HG03060 (cell line): ENCODE measurements around the gene ERICH3.

Experiments
- ATAC-seq: cut with Tn5 transposase; IDR thresholded peaks from one replicate; pipeline ENCODE4 v1.9.1; 2021; ENCODE audit warnings: low read depth, moderate number of reproducible peaks; ENCODE audit not compliant: unreplicated experiment

ERICH3 gene

GRCh38 chr1:74673351-74674111, at the start of gene ERICH3:
Gene ERICH3, minus strand, starts transcription at chr1:74673792. Its CDS starts 273 bp downstream, at chr1:74673519.
- no peak for ATAC-seq

GRCh38 chr1:74717626-74718025, 44.0 kb upstream of the ERICH3 start:
- no peak for ATAC-seq

- ATAC-seq, result no peak
Measured at GRCh38 chr1:74716822-74717221, 43.2 kb upstream of the ERICH3 start.

- ATAC-seq, result no peak
Measured at GRCh38 chr1:74715806-74716205, 42.2 kb upstream of the ERICH3 start.

- no peak for ATAC-seq
Measured at GRCh38 chr1:74715236-74715502, 41.6 kb upstream of the ERICH3 start.

GRCh38 chr1:74714429-74715235, 41.0 kb upstream of the ERICH3 start:
- ATAC-seq, result peak; percentile 50

- no peak for ATAC-seq
Measured at GRCh38 chr1:74713849-74714248, 40.3 kb upstream of the ERICH3 start.

- ATAC-seq, result no peak
Measured at GRCh38 chr1:74712881-74713280, 39.3 kb upstream of the ERICH3 start.

GRCh38 chr1:74703386-74704182, 30.0 kb upstream of the ERICH3 start:
- no peak for ATAC-seq

- ATAC-seq, result no peak
Measured at GRCh38 chr1:74699331-74699730, 25.7 kb upstream of the ERICH3 start.

- ATAC-seq, result no peak
Measured at GRCh38 chr1:74697832-74698231, 24.2 kb upstream of the ERICH3 start.

GRCh38 chr1:74693473-74693872, 19.9 kb upstream of the ERICH3 start:
- ATAC-seq, result no peak

- no peak for ATAC-seq
Measured at GRCh38 chr1:74690909-74691308, 17.3 kb upstream of the ERICH3 start.

GRCh38 chr1:74690364-74690696, 16.7 kb upstream of the ERICH3 start:
- ATAC-seq, result no peak

GRCh38 chr1:74689621-74690363, 16.2 kb upstream of the ERICH3 start:
- ATAC-seq, result no peak

- ATAC-seq, result no peak
Measured at GRCh38 chr1:74686928-74687327, 13.3 kb upstream of the ERICH3 start.

GRCh38 chr1:74684301-74684700, 10.7 kb upstream of the ERICH3 start:
- no peak for ATAC-seq

GRCh38 chr1:74683656-74684055, 10.1 kb upstream of the ERICH3 start:
- ATAC-seq, result no peak

- no peak for ATAC-seq
Measured at GRCh38 chr1:74681851-74682250, 8.3 kb upstream of the ERICH3 start.

- peak; percentile 77 for ATAC-seq
Measured at GRCh38 chr1:74681449-74681848, 7.9 kb upstream of the ERICH3 start.

- ATAC-seq, result peak; percentile 23
Measured at GRCh38 chr1:74681001-74681400, 7.4 kb upstream of the ERICH3 start.
